MCF 10A (cell line): Measurements from ENCODE around the gene PSTPIP2. TPM values are rescaled to one million over a fixed set of nuclear protein-coding genes. Genes with fewer than 3 reads are reported as not detected.
"Not testable (repeated sequence)": the region's sequence is repeated elsewhere in the genome, so short reads cannot be mapped to it uniquely, and the experiment has no call there.

Source experiments
- BruUV-seq: library from RNA; stranded (reverse); fragments of 400-500 nt; replicated peaks from 2 replicates; lab custom pipeline; 2021; lab: Mats Ljungman, UMichigan
- CTCF ChIA-PET: fragments of 300-600 bp; sonication (Branson Sonifier 250); formaldehyde crosslinking; extraction: SDS; loops from one replicate; lab custom pipeline; 2021; ENCODE audit warnings: antibody characterized with exemption, inconsistent platforms; lab: Yijun Ruan, JAX
- POLR2A ChIA-PET: fragments of 300-600, 350-650 bp; sonication (Branson Sonifier 250); formaldehyde crosslinking; extraction: SDS; loops from one replicate; lab custom pipeline; 2020; ENCODE audit warnings: antibody characterized with exemption, inconsistent platforms; lab: Yijun Ruan, JAX
- DNase-seq: peaks from one replicate; pipeline ENCODE4 v3.0.0-alpha.2; 2018; ENCODE audit not compliant: unreplicated experiment
- H3K27ac Mint-ChIP-seq: one replicate; pipeline ENCODE4 v1.8.0; 2022; ENCODE audit warnings: mild to moderate bottlenecking, low read depth, mixed read lengths; ENCODE audit not compliant: unreplicated experiment
- H3K27me3 Mint-ChIP-seq: one replicate; pipeline ENCODE4 v1.8.0; 2022; ENCODE audit warnings: mixed read lengths; ENCODE audit not compliant: insufficient read depth, unreplicated experiment
- H3K36me3 Mint-ChIP-seq: one replicate; pipeline ENCODE4 v1.8.0; 2022; ENCODE audit warnings: mild to moderate bottlenecking, moderate library complexity, mixed read lengths; ENCODE audit not compliant: insufficient read depth, unreplicated experiment
- H3K4me1 Mint-ChIP-seq: one replicate; pipeline ENCODE4 v1.8.0; 2022; ENCODE audit warnings: mixed read lengths; ENCODE audit not compliant: insufficient read depth, unreplicated experiment
- H3K4me3 Mint-ChIP-seq: one replicate; pipeline ENCODE4 v1.8.0; 2022; ENCODE audit warnings: mild to moderate bottlenecking, moderate library complexity, mixed read lengths; ENCODE audit not compliant: unreplicated experiment
- H3K9me3 Mint-ChIP-seq: one replicate; pipeline ENCODE4 v1.8.0; 2022; ENCODE audit warnings: mixed read lengths; ENCODE audit not compliant: unreplicated experiment
- intact Hi-C: fragments of 100-400 bp; cut with micrococcal nuclease; formaldehyde crosslinking; loops from 2 replicates; pipeline ENCODE4 v1.14.1; 2022
- total RNA-seq: library from RNA; stranded (reverse); gene quantifications from 2 replicates; pipeline ENCODE4 v1.2.3, GENCODE V29; 2022
- TF ChIP-seq, protein P1 (sequence below): fragments of 200-600 bp; IDR thresholded peaks from one replicate; pipeline ENCODE4 v1.8.0; 2022; ENCODE audit warnings: antibody characterized with exemption, mild to moderate bottlenecking; ENCODE audit not compliant: unreplicated experiment

Gene PSTPIP2
- total RNA-seq, 1 experiment from 2014 or later, result 27.9 TPM

DNA sequence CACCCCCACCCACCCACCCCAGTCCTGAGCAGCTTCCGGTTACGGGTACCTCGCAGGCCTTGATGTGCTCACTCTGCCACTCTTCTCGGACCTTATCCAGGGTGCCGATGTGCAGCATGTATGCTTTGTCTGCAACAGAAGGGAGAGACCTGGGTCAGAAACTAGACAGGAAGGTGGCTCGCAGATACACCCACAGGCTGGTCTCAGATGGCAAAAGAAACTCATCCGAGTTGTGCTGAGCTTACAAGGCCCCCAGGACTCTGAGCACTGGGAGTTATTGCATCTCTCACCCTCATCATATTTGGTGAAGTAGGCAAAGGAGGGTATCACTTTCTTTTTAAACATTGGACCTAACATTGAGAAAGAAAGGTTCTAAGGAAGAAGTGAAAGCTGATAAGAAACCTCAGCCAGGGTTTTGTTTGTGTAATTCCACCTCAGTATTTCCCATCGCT lies 74.3 kb downstream of the PSTPIP2 start:
- Mint-ChIP-seq H3K4me3 (no peak overlapping the region), H3K4me1 (peaks cover 10% of the 10 kb centered on the region)

DNA sequence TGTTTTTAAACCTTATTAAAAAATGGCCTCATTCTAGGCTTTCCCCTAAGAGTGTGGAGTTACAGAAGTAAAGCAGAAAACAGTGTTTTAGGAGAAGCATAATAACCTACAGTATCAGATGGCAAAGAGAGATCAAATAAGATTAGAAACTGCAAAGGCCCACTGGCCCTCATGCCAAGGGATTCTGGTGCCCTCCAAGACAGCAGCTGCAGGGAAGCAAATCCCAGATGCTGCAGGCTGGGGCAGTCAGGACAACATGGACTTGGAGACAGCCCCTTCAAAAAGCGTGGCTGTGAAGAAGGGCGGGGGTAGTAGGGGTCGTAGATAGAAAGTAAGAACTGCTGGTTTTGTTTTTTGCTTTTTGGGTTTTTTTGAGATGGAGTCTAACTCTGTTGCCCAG lies 76.6 kb downstream of the PSTPIP2 start:
- DNase-seq, result no peak
- Mint-ChIP-seq H3K36me3 (peaks cover 41% of the 10 kb centered on the region), H3K27me3 (no peaks in the 10 kb centered on the region), H3K4me3 (no peak overlapping the region), H3K27ac (no peak overlapping the region), H3K9me3 (no peaks in the 10 kb centered on the region), H3K4me1 (peaks cover 10% of the 10 kb centered on the region)
- intact Hi-C loops, result no loop called here
- CTCF ChIA-PET, result no interaction called here
- BruUV-seq, result no TSS peak
- TF ChIP-seq, protein P1, sequence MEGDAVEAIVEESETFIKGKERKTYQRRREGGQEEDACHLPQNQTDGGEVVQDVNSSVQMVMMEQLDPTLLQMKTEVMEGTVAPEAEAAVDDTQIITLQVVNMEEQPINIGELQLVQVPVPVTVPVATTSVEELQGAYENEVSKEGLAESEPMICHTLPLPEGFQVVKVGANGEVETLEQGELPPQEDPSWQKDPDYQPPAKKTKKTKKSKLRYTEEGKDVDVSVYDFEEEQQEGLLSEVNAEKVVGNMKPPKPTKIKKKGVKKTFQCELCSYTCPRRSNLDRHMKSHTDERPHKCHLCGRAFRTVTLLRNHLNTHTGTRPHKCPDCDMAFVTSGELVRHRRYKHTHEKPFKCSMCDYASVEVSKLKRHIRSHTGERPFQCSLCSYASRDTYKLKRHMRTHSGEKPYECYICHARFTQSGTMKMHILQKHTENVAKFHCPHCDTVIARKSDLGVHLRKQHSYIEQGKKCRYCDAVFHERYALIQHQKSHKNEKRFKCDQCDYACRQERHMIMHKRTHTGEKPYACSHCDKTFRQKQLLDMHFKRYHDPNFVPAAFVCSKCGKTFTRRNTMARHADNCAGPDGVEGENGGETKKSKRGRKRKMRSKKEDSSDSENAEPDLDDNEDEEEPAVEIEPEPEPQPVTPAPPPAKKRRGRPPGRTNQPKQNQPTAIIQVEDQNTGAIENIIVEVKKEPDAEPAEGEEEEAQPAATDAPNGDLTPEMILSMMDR, result no peak
- POLR2A ChIA-PET, result no interaction called here

More for the DNA sequence above, 74.3 kb downstream of the PSTPIP2 start:
- H3K27ac Mint-ChIP-seq, result no peak overlapping the region
- H3K9me3 Mint-ChIP-seq, result peaks cover 9% of the 10 kb centered on the region
- intact Hi-C loops, result no loop called here
- no peak for DNase-seq
- H3K27me3 Mint-ChIP-seq, result no peaks in the 10 kb centered on the region
- TF ChIP-seq, protein P1, result no peak
- CTCF ChIA-PET, result interaction anchor here (0.9 kb wide), 1 partner anchor 10 kb away, joined by 3 read pairs; no protein-coding TSS in a partner anchor
- peaks cover 26% of the 10 kb centered on the region for H3K36me3 Mint-ChIP-seq
- BruUV-seq, result no TSS peak
- POLR2A ChIA-PET, result no interaction called here

DNA sequence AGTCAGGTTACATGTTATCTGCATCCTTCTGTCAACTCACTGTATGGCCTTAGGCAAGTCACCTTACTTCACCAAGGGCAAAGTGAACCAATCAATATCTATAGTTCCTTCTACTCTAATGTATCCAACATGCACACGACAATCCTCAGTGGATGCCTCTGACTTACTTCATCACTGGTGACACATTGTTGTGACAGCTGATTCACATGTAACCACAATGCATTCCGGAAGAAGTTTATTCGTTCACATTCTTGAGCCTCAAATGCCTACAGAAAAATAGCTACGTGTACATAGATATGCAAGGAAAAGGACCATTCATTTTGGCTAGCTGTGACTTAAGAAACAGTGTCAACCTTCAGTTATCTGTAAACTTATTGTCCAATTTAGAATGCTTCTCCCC lies 78.6 kb downstream of the PSTPIP2 start:
- Mint-ChIP-seq H3K27ac (no peak overlapping the region), H3K4me3 (no peak overlapping the region), H3K27me3 (no peaks in the 10 kb centered on the region), H3K9me3 (no peaks in the 10 kb centered on the region), H3K36me3 (peaks cover 57% of the 10 kb centered on the region), H3K4me1 (peaks cover 10% of the 10 kb centered on the region)
- intact Hi-C loops, result no loop called here
- POLR2A ChIA-PET, result interaction anchor here (1.0 kb wide), 1 partner anchor 84 kb away, joined by 3 read pairs; no protein-coding TSS in a partner anchor
- CTCF ChIA-PET, result interaction anchor here (0.6 kb wide), 1 partner anchor 245 kb away, joined by 3 read pairs; no protein-coding TSS in a partner anchor
- TF ChIP-seq, protein P1, result no peak
- BruUV-seq, result no TSS peak
- DNase-seq, result peak; percentile 53

DNA sequence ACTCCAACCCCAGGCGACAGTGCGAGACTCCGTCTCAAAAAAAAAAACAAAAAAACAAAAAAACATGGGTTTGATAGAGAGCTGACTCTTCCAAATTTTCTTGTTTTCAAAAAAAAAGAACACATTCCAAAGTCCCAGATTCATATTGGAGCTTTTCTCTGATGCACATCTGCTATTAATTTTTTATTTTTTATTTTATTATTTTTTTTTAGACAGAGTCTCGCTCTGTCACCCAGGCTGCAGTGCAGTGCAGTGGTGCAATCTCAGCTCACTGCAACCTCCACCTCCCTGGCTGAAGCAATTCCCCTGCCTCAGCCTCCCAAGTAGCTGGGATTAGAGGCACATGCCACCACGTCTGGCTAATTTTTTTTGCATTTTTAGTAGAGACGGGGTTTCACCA lies 79.5 kb downstream of the PSTPIP2 start:
- H3K36me3 Mint-ChIP-seq, result peaks cover 64% of the 10 kb centered on the region
- intact Hi-C loops, H3K4me3 Mint-ChIP-seq, DNase-seq, H3K9me3 Mint-ChIP-seq, BruUV-seq, H3K27ac Mint-ChIP-seq, H3K27me3 Mint-ChIP-seq, H3K4me1 Mint-ChIP-seq: not testable (repeated sequence)
- ChIA-PET POLR2A (interaction anchor here (1.3 kb wide), 2 partner anchors 81 to 102 kb away, joined by 3 read pairs; no protein-coding TSS in a partner anchor), CTCF (interaction anchor here (0.7 kb wide), 1 partner anchor 82 kb away, joined by 3 read pairs; no protein-coding TSS in a partner anchor)
